GM12801 (cell line): ENCODE data around the gene ZNF138.

Source experiments
- CTCF ChIP-seq: IDR thresholded peaks from one replicate; pipeline ENCODE4 v1.5.1; 2011; ENCODE audit warnings: control low read depth; ENCODE audit not compliant: insufficient read length; ENCODE audit errors: extremely low read depth

The ZNF138 gene

GRCh38 chr7:64878684-64879083 is 84.5 kb downstream of the ZNF138 start:
- no peak for TF ChIP-seq CTCF

GRCh38 chr7:64879086-64879730 is 85.0 kb downstream of the ZNF138 start:
- no peak for TF ChIP-seq CTCF

- no peak for TF ChIP-seq CTCF
Observed at GRCh38 chr7:64879800-64880199, 85.6 kb downstream of the ZNF138 start.

GRCh38 chr7:64880322-64881297 is 86.4 kb downstream of the ZNF138 start:
- TF ChIP-seq CTCF, result no peak

GRCh38 chr7:64881461-64882287 is 87.4 kb downstream of the ZNF138 start:
- no peak for TF ChIP-seq CTCF

GRCh38 chr7:64882341-64883112 is 88.3 kb downstream of the ZNF138 start:
- no peak for TF ChIP-seq CTCF
